Measurements from ENCODE around the gene TRAP1. TPM values are rescaled to one million over a fixed set of nuclear protein-coding genes. Genes with fewer than 3 reads are reported as not detected.

TRAP1 gene
- total RNA-seq, 1 experiment from 2014 or later, result 137 TPM

GRCh38 chr16:3623642-3624041, 93.7 kb downstream of the TRAP1 start:
- in situ Hi-C loops (cut with HindIII; ENCODE audit: low pct_unique_long_range_greater_than_20kb, low sequenced_read_pairs), result no loop called here

DNA sequence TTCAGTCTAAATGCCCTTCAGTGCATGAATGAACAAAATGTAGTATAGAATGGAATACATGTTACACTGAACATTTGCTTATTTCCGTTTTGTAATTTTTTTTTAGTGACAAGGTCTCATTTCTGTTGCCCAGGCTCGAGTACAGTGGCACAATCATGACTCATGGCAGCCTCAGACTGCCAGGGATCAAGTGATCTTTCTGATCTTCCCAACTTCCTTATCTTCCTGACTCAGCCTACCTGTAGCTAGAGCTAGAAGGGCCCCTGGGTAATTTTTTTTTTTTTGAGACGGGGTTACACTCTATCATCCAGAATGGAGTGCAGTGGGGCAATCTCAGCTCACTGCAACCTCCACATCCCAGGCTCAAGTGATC, 98.6 kb downstream of the TRAP1 start:
- in situ Hi-C loops (cut with HindIII; ENCODE audit: low pct_unique_long_range_greater_than_20kb, low sequenced_read_pairs), result no loop called here
- CTCF ChIA-PET, result no interaction called here

More at GRCh38 chr16:3623642-3624041, 93.7 kb downstream of the TRAP1 start:
- TF ChIP-seq POLR2AphosphoS5 (IDR thresholded peaks at IDR 0.05; ENCODE audit: low read depth, low read length) (no peak), SIN3A (IDR thresholded peaks at IDR 0.05; ENCODE audit: borderline replicate concordance, insufficient read depth, low read depth, low read length) (no peak), REST (IDR thresholded peaks at IDR 0.05; ENCODE audit: insufficient read depth in 1 of 2, low read depth in 2 of 2, low read length in 1 of 2) (no peak), CTCF (IDR thresholded peaks at IDR 0.05) (no peak)
- POLR2A ChIA-PET, result no interaction called here
- Histone ChIP-seq H3K9me3 (ENCODE audit: control insufficient read depth, insufficient read depth, low read depth, low read length) (no peaks in the 10 kb centered on the region), H3K4me1 (ENCODE audit: control insufficient read depth, insufficient read depth, low read length) (no peaks in the 10 kb centered on the region), H3K4me3 (ENCODE audit: low read depth in 2 of 2, low read length in 2 of 2) (no peak overlapping the region), H3K27ac (ENCODE audit: low read length) (no peak overlapping the region), H3K36me3 (ENCODE audit: control insufficient read depth, insufficient read depth, low read length) (no peaks in the 10 kb centered on the region), H3K27me3 (ENCODE audit: control insufficient read depth, insufficient read depth, low read length) (no peaks in the 10 kb centered on the region)
- ATAC-seq (no peak), DNase-seq (ENCODE audit: low read depth, low spot score) (no peak)
- CTCF ChIA-PET, result no interaction called here
- BruUV-seq (replicated peaks), result no TSS peak
- intact Hi-C loops (cut with micrococcal nuclease; ENCODE audit: unreplicated experiment), result no loop called here

More for the DNA sequence above, 98.6 kb downstream of the TRAP1 start:
- POLR2A ChIA-PET, result no interaction called here
- no peaks in the 10 kb centered on the region for H3K27me3 ChIP-seq (ENCODE audit: control insufficient read depth, insufficient read depth, low read length)
- ATAC-seq, result no peak
- no peaks in the 10 kb centered on the region for H3K4me1 ChIP-seq (ENCODE audit: control insufficient read depth, insufficient read depth, low read length)
- H3K36me3 ChIP-seq (ENCODE audit: control insufficient read depth, insufficient read depth, low read length), result 0 out of 2 replicates have a peak, but pooled peaks cover 3% of the 10 kb centered on the region
- intact Hi-C loops (cut with micrococcal nuclease; ENCODE audit: unreplicated experiment), result no loop called here
- no peaks in the 10 kb centered on the region for H3K9me3 ChIP-seq (ENCODE audit: control insufficient read depth, insufficient read depth, low read depth, low read length)
- H3K4me3 ChIP-seq (ENCODE audit: low read depth in 2 of 2, low read length in 2 of 2), result no peak overlapping the region
- no TSS peak for BruUV-seq (replicated peaks)
- no peak overlapping the region for H3K27ac ChIP-seq (ENCODE audit: low read length)
- TF ChIP-seq POLR2AphosphoS5 (IDR thresholded peaks at IDR 0.05; ENCODE audit: low read depth, low read length) (no peak), TCF7L2 (IDR thresholded peaks at IDR 0.05; ENCODE audit: low read depth, low read length) (no peak), REST (IDR thresholded peaks at IDR 0.05; ENCODE audit: insufficient read depth in 1 of 2, low read depth in 2 of 2, low read length in 1 of 2) (no peak), CTCF (IDR thresholded peaks at IDR 0.05) (no peak), SIN3A (IDR thresholded peaks at IDR 0.05; ENCODE audit: borderline replicate concordance, insufficient read depth, low read depth, low read length) (no peak)
- no peak for DNase-seq (ENCODE audit: low read depth, low spot score)

Measured in Panc1 (cell line).